ENCODE measurements around the gene HACD3.

The HACD3 gene

GRCh38 chr15:65530318-65531111 lies at the start of gene HACD3:
Gene HACD3, plus strand, starts transcription at chr15:65530463. Its CDS starts 169 bp downstream, at chr15:65530632.
- DNase-seq = peak; percentile 94
- H3K4me1 Mint-ChIP-seq = peaks cover 40% of the 10 kb centered on the region
- H3K9me3 Mint-ChIP-seq = no peaks in the 10 kb centered on the region
- H3K27ac Mint-ChIP-seq = peak within 1 kb of the TSS; percentile 84
- peak; percentile 97 for ATAC-seq
- peaks cover 14% of the 10 kb centered on the region for H3K36me3 Mint-ChIP-seq (ENCODE audit: low read depth)
- peak within 1 kb of the TSS; percentile 84 for H3K4me3 Mint-ChIP-seq
- H3K27me3 Mint-ChIP-seq = no peaks in the 10 kb centered on the region

- no peaks in the 10 kb centered on the region for H3K27me3 Mint-ChIP-seq
- DNase-seq = no peak
- no peak overlapping the region for H3K27ac Mint-ChIP-seq
- H3K36me3 Mint-ChIP-seq (ENCODE audit: low read depth) = peaks cover 39% of the 10 kb centered on the region
- H3K9me3 Mint-ChIP-seq = no peaks in the 10 kb centered on the region
- H3K4me1 Mint-ChIP-seq = no peaks in the 10 kb centered on the region
- no peak for ATAC-seq
- no peak overlapping the region for H3K4me3 Mint-ChIP-seq
These were observed 45.4 kb upstream of the HACD3 start for GRCh38 chr15:65484876-65485275.

GRCh38 chr15:65494076-65494475 lies 36.2 kb upstream of the HACD3 start:
- H3K4me3 Mint-ChIP-seq = no peak overlapping the region
- no peaks in the 10 kb centered on the region for H3K9me3 Mint-ChIP-seq
- H3K36me3 Mint-ChIP-seq (ENCODE audit: low read depth) = peaks cover 22% of the 10 kb centered on the region
- H3K27me3 Mint-ChIP-seq = no peaks in the 10 kb centered on the region
- no peak for ATAC-seq
- H3K27ac Mint-ChIP-seq = no peak overlapping the region
- DNase-seq = no peak
- peaks cover 2% of the 10 kb centered on the region for H3K4me1 Mint-ChIP-seq

GRCh38 chr15:65509321-65509720 lies 20.9 kb upstream of the HACD3 start:
- no peak for ATAC-seq
- Mint-ChIP-seq H3K4me1 (peaks cover 24% of the 10 kb centered on the region), H3K27ac (peak overlapping the region; percentile 24), H3K27me3 (no peaks in the 10 kb centered on the region), H3K9me3 (no peaks in the 10 kb centered on the region), H3K36me3 (ENCODE audit: low read depth) (peaks cover 34% of the 10 kb centered on the region), H3K4me3 (no peak overlapping the region)
- no peak for DNase-seq

GRCh38 chr15:65512189-65512588 lies 18.1 kb upstream of the HACD3 start:
- no peak overlapping the region for H3K4me3 Mint-ChIP-seq
- ATAC-seq = no peak
- H3K27me3 Mint-ChIP-seq = no peaks in the 10 kb centered on the region
- H3K36me3 Mint-ChIP-seq (ENCODE audit: low read depth) = peaks cover 43% of the 10 kb centered on the region
- H3K9me3 Mint-ChIP-seq = no peaks in the 10 kb centered on the region
- no peak overlapping the region for H3K27ac Mint-ChIP-seq
- peaks cover 47% of the 10 kb centered on the region for H3K4me1 Mint-ChIP-seq
- no peak for DNase-seq

GRCh38 chr15:65512807-65513416 lies 17.4 kb upstream of the HACD3 start:
- Mint-ChIP-seq H3K4me3 (no peak overlapping the region), H3K9me3 (no peaks in the 10 kb centered on the region), H3K4me1 (peaks cover 50% of the 10 kb centered on the region), H3K27ac (no peak overlapping the region), H3K27me3 (no peaks in the 10 kb centered on the region), H3K36me3 (ENCODE audit: low read depth) (peaks cover 41% of the 10 kb centered on the region)
- DNase-seq (no peak), ATAC-seq (no peak)

- Mint-ChIP-seq H3K9me3 (no peaks in the 10 kb centered on the region), H3K36me3 (ENCODE audit: low read depth) (peaks cover 19% of the 10 kb centered on the region), H3K27me3 (no peaks in the 10 kb centered on the region), H3K4me3 (peak within 1 kb of the TSS; percentile 97), H3K27ac (peak within 1 kb of the TSS; percentile 94), H3K4me1 (peaks cover 42% of the 10 kb centered on the region)
- peak; percentile 96 for DNase-seq
- peak; percentile 98 for ATAC-seq
These were observed 13.0 kb upstream of the HACD3 start, which contains the start of gene DPP8 for GRCh38 chr15:65516997-65517865. Gene DPP8, minus strand, starts transcription at chr15:65517689. Its CDS starts 5,136 bp downstream, at chr15:65512553.

- ATAC-seq (no peak), DNase-seq (no peak)
- Mint-ChIP-seq H3K36me3 (ENCODE audit: low read depth) (peaks cover 14% of the 10 kb centered on the region), H3K27me3 (no peaks in the 10 kb centered on the region), H3K4me1 (peaks cover 36% of the 10 kb centered on the region), H3K27ac (peak overlapping the region; percentile 94), H3K9me3 (no peaks in the 10 kb centered on the region), H3K4me3 (peak overlapping the region; percentile 97)
These were observed 12.4 kb upstream of the HACD3 start for GRCh38 chr15:65517866-65518207.

- Mint-ChIP-seq H3K4me3 (no peak overlapping the region), H3K36me3 (ENCODE audit: low read depth) (peaks cover 12% of the 10 kb centered on the region), H3K4me1 (peaks cover 29% of the 10 kb centered on the region), H3K27me3 (peaks cover 2% of the 10 kb centered on the region), H3K9me3 (no peaks in the 10 kb centered on the region), H3K27ac (no peak overlapping the region)
- DNase-seq = no peak
- no peak for ATAC-seq
These were observed 11.5 kb upstream of the HACD3 start for GRCh38 chr15:65518633-65519285.

- no peak overlapping the region for H3K4me3 Mint-ChIP-seq
- H3K9me3 Mint-ChIP-seq = no peaks in the 10 kb centered on the region
- H3K4me1 Mint-ChIP-seq = peaks cover 8% of the 10 kb centered on the region
- no peak for DNase-seq
- H3K27ac Mint-ChIP-seq = no peak overlapping the region
- peaks cover 2% of the 10 kb centered on the region for H3K27me3 Mint-ChIP-seq
- ATAC-seq = no peak
- peaks cover 3% of the 10 kb centered on the region for H3K36me3 Mint-ChIP-seq (ENCODE audit: low read depth)
These were observed 8.9 kb upstream of the HACD3 start for GRCh38 chr15:65521350-65521749.

GRCh38 chr15:65524226-65524625 lies 6.0 kb upstream of the HACD3 start:
- H3K36me3 Mint-ChIP-seq (ENCODE audit: low read depth) = no peaks in the 10 kb centered on the region
- peaks cover 2% of the 10 kb centered on the region for H3K27me3 Mint-ChIP-seq
- DNase-seq = no peak

GRCh38 chr15:65525622-65526021 lies 4.6 kb upstream of the HACD3 start:
- ATAC-seq = no peak
- Mint-ChIP-seq H3K36me3 (ENCODE audit: low read depth) (no peaks in the 10 kb centered on the region), H3K4me3 (no peak overlapping the region), H3K9me3 (no peaks in the 10 kb centered on the region), H3K4me1 (peaks cover 6% of the 10 kb centered on the region), H3K27ac (no peak overlapping the region), H3K27me3 (peaks cover 2% of the 10 kb centered on the region)
- no peak for DNase-seq

More at GRCh38 chr15:65524226-65524625, 6.0 kb upstream of the HACD3 start:
- Mint-ChIP-seq H3K27ac (no peak overlapping the region), H3K4me1 (no peaks in the 10 kb centered on the region), H3K9me3 (no peaks in the 10 kb centered on the region), H3K4me3 (no peak overlapping the region)
- ATAC-seq = no peak

- Mint-ChIP-seq H3K4me3 (no peak overlapping the region), H3K4me1 (peaks cover 29% of the 10 kb centered on the region), H3K27me3 (no peaks in the 10 kb centered on the region), H3K36me3 (ENCODE audit: low read depth) (peaks cover 4% of the 10 kb centered on the region), H3K27ac (no peak overlapping the region), H3K9me3 (no peaks in the 10 kb centered on the region)
- no peak for DNase-seq
- ATAC-seq = no peak
These were observed 1.7 kb upstream of the HACD3 start for GRCh38 chr15:65528461-65529060.

Data from activated naive CD8-positive, alpha-beta T cell treated with anti-CD3 and anti-CD28 coated beads, Interleukin-2, amount 50 U/mL, for 24 hours (primary cell).